Measurements from ENCODE around the gene C3orf22. TPM values are rescaled to one million over a fixed set of nuclear protein-coding genes. Genes with fewer than 3 reads are reported as not detected.

Gene C3orf22
- total and polyA plus RNA-seq, 9 of the 15 experiments (the other 6 are each of a cell fraction or from before 2014, with no cell fraction given): not detected

GRCh38 chr3:126525091-126525852 lies 33.5 kb downstream of the C3orf22 start:
- ATAC-seq: no peak
- in situ Hi-C loops (cut with MboI) (no loop called here), intact Hi-C loops (cut with micrococcal nuclease) (loop anchor here (10.0 kb wide), 2 partner anchors 140 to 220 kb away; no protein-coding TSS in a partner anchor)
- Histone ChIP-seq H4K20me1 (replicated peaks; ENCODE audit: control insufficient read depth, insufficient read depth, low read length) (peaks cover 3% of the 10 kb centered on the region; the same call in 1 of the 2 replicates), H3K9me1 (ENCODE audit: control insufficient read depth, insufficient read depth, low read length) (no peaks in the 10 kb centered on the region), H3K27me3 (ENCODE audit: control insufficient read depth in 2 of 2, insufficient read depth in 2 of 2, low read length in 2 of 2) (peaks cover 0 to 4% of the 10 kb centered on the region in 2 experiments; a peak in 1 of 5 replicates), H3K79me2 (ENCODE audit: control insufficient read depth, insufficient read depth, low read length) (no peaks in the 10 kb centered on the region), H3K9me3 (replicated peaks; ENCODE audit: control insufficient read depth, insufficient read depth, low read depth, low read length) (no peaks in the 10 kb centered on the region), H3K4me2 (ENCODE audit: insufficient read depth, low read length) (no peak overlapping the region), H3K4me3 (no peak overlapping the region), H3K27ac (ENCODE audit: extremely low read depth, low read depth, low read length) (no peak overlapping the region), H3K4me1 (replicated peaks in 1 of 2; ENCODE audit: control insufficient read depth in 2 of 2, insufficient read depth in 2 of 2, low read length in 2 of 2) (peaks cover 0 to 12% of the 10 kb centered on the region in 2 experiments; a peak in 2 of 5 replicates), H2AFZ (ENCODE audit: low read depth, low read length) (no peak overlapping the region), H3K36me3 (ENCODE audit: control insufficient read depth, insufficient read depth, low read length) (no peaks in the 10 kb centered on the region), H3K9ac (ENCODE audit: insufficient read depth in 1 of 2, low read depth in 2 of 2, low read length in 2 of 2) (no peak overlapping the region)
- no TSS peak for BruUV-seq (replicated peaks)
- no peak for FAIRE-seq
- CTCF ChIA-PET (ENCODE audit: low intra/inter-chr PET ratio): interaction anchor here (0.6 kb wide), 1 partner anchor 15 kb away, joined by 3 read pairs; no protein-coding TSS in a partner anchor
- 3% methylated on average over 7 of the region's 12 CpGs for WGBS (ENCODE audit: insufficient coverage, low coverage, missing lambda C conversion rate)
- POLR2A ChIA-PET: no interaction called here
- DNase-seq (ENCODE audit: extremely low read depth in 1 of 4, low spot score in 3 of 4): no peak
- no peak for TF ChIP-seq ZNF274 (IDR thresholded peaks at IDR 0.05; ENCODE audit: borderline replicate concordance, low read depth, low read length)
- no peak for TF ChIP-seq MCM7 (IDR thresholded peaks at IDR 0.05)
- no peak for TF ChIP-seq RFX1 (IDR thresholded peaks at IDR 0.05)
- TF ChIP-seq FUS (optimal IDR thresholded peaks at IDR 0.05; ENCODE audit: low read depth, low read length): no peak
- TF ChIP-seq MLLT1 (IDR thresholded peaks at IDR 0.05): no peak
- no peak for TF ChIP-seq ZNF318 (IDR thresholded peaks at IDR 0.05; ENCODE audit: borderline replicate concordance in 1 of 2, low read depth in 1 of 2)
- TF ChIP-seq AFF4 (CRISPR knock-in tag; IDR thresholded peaks at IDR 0.05): no peak

Data from K562 (cell line).